Progenitor cell of endocrine pancreas (in vitro differentiated cells): ENCODE data around the gene ASTE1. TPM values are rescaled to one million over a fixed set of nuclear protein-coding genes. Genes with fewer than 3 reads are reported as not detected.
"Not testable (repeated sequence)": the region's sequence is repeated elsewhere in the genome, so short reads cannot be mapped to it uniquely, and the experiment has no call there.

Source experiments
- DNase-seq: peaks from one replicate; pipeline ENCODE4 v3.0.0; 2021; ENCODE audit warnings: low spot score; ENCODE audit not compliant: unreplicated experiment
- H3K27ac Mint-ChIP-seq: 2 replicates; pipeline ENCODE4 v1.8.0; 2021; ENCODE audit warnings: mild to moderate bottlenecking, moderate library complexity, mixed read lengths
- H3K27me3 Mint-ChIP-seq: 2 replicates; pipeline ENCODE4 v1.8.0; 2021; ENCODE audit warnings: mixed read lengths
- H3K36me3 Mint-ChIP-seq: 2 replicates; pipeline ENCODE4 v1.8.0; 2022; ENCODE audit warnings: mixed read lengths; ENCODE audit not compliant: insufficient read depth
- H3K4me1 Mint-ChIP-seq: 2 replicates; pipeline ENCODE4 v1.8.0; 2021; ENCODE audit warnings: low read depth, mixed read lengths
- H3K4me3 Mint-ChIP-seq: 2 replicates; pipeline ENCODE4 v1.8.0; 2021; ENCODE audit warnings: low read depth, mild to moderate bottlenecking, moderate library complexity, mixed read lengths
- H3K9me3 Mint-ChIP-seq: 2 replicates; pipeline ENCODE4 v1.8.0; 2021; ENCODE audit warnings: low read depth, mixed read lengths
- total RNA-seq: library from RNA; stranded (reverse); gene quantifications from 2 replicates; pipeline ENCODE4 v1.2.1, GENCODE V29; 2021
- TF ChIP-seq, protein P1 (sequence below): fragments of 200-600 bp; sonication (generic); IDR thresholded peaks from one replicate; pipeline ENCODE4 v1.5.0; 2021; ENCODE audit warnings: antibody characterized with exemption, mild to moderate bottlenecking; ENCODE audit not compliant: unreplicated experiment

The ASTE1 gene
- total RNA-seq, 1 donor from 2014 or later, result 8.6 TPM

DNA sequence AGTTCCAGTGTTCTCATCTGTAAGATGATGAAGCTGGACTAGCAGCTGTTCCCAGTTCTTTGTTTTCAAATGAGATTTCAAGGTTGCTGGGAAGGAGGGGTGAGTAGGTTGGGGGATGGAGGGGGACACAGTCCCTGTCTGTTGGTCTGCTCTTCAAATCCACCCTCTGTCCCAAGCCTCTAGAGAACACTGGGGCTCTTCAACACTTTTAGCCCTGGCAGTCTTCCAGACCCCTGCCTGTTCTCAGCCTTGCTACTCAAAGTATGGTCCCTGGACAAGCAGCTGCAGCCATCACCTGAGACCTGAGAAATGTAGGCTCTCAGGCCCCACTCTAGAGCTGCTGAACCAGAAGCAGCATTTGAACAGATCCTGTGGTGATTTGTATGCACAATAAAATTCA lies 41.4 kb upstream of the ASTE1 start:
- Mint-ChIP-seq H3K27ac (no peak overlapping the region), H3K4me3 (no peak overlapping the region), H3K27me3 (no peaks in the 10 kb centered on the region), H3K36me3 (no peaks in the 10 kb centered on the region), H3K9me3 (no peaks in the 10 kb centered on the region), H3K4me1 (no peaks in the 10 kb centered on the region)
- no peak for DNase-seq
- TF ChIP-seq, protein P1, sequence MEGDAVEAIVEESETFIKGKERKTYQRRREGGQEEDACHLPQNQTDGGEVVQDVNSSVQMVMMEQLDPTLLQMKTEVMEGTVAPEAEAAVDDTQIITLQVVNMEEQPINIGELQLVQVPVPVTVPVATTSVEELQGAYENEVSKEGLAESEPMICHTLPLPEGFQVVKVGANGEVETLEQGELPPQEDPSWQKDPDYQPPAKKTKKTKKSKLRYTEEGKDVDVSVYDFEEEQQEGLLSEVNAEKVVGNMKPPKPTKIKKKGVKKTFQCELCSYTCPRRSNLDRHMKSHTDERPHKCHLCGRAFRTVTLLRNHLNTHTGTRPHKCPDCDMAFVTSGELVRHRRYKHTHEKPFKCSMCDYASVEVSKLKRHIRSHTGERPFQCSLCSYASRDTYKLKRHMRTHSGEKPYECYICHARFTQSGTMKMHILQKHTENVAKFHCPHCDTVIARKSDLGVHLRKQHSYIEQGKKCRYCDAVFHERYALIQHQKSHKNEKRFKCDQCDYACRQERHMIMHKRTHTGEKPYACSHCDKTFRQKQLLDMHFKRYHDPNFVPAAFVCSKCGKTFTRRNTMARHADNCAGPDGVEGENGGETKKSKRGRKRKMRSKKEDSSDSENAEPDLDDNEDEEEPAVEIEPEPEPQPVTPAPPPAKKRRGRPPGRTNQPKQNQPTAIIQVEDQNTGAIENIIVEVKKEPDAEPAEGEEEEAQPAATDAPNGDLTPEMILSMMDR, result no peak

DNA sequence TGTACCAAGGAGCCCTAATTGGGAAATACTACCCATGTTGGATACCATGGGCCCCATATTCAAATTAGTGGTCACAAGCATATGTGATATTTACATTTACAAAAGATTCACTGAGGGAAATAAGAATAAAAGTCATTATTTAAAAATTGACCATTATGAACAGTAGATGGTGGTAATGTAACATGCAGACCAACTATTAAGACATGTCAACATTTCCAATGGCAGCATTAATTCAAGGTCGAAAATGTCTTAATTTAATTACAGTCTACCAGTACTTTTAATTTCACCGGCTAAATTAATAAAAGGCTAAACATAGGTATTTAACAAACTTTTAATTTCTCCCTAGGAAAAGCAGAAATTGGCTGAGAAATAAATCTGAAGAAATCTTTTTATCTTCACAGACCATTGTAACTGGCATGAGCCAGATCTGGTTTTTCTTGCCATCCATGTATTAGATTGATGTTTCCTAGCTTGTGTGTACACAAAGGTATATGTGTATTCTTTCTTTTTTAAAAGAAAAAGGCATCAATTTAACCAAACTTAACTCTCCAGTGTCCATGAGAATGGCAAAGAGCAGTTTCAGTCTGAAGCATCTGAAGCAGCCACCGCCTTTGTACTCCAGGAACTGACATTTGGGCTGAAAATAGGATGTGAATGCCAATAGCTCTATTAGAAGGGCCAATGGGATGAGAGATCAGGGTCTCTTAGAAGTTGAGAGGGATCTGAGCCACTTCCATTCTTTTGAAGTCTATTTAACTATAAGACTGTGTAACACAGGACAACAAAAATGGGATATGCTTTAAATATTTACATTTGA lies 26.6 kb upstream of the ASTE1 start:
- Mint-ChIP-seq H3K4me1 (no peaks in the 10 kb centered on the region), H3K36me3 (peaks cover 3% of the 10 kb centered on the region), H3K9me3 (no peaks in the 10 kb centered on the region), H3K27ac (no peak overlapping the region), H3K27me3 (no peaks in the 10 kb centered on the region), H3K4me3 (no peak overlapping the region)
- TF ChIP-seq, protein P1, result no peak
- DNase-seq, result no peak

DNA sequence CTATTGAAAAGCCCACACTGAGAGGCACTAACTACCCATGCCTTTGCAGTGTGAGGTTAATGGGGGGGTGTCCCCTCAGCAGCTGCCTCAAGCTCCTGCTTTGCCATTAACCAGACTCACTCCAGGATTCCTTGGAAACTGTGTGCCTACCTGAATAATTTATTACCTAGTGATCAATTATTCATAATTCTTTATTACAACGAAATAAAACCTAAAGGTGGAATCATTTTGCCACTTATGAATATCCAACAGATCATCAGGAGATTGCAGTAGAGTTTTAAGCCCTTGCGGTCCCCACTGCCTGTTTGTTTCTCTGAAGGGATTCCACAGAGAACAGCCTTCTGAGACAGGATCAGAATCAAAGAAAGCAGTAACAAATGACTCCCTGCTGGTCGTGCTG lies 23.4 kb upstream of the ASTE1 start:
- Mint-ChIP-seq H3K4me1 (no peaks in the 10 kb centered on the region), H3K27me3 (no peaks in the 10 kb centered on the region), H3K9me3 (peaks cover 5% of the 10 kb centered on the region), H3K36me3 (peaks cover 9% of the 10 kb centered on the region), H3K27ac (no peak overlapping the region), H3K4me3 (no peak overlapping the region)
- no peak for DNase-seq
- TF ChIP-seq, protein P1, result no peak

DNA sequence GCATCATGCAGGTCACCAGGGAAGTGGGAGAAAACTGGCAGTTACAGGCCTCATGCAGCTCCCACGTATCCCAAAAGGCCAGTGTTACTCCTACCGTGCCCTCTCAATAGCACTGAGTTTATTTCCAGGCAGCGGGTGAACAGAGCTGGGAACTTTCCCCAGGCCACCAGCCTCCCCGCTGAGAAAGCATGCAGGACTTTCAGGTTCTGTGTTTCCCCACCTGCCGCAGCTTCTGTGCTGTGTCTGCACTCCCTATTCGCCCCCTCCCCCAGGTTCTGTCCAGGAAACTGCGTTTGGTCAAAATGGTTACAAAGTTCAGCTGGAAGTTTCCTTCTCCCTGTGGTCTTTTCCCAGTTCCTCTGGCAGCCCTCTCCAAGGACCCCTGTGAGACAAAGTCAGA lies 21.4 kb upstream of the ASTE1 start:
- Mint-ChIP-seq H3K36me3 (peaks cover 19% of the 10 kb centered on the region), H3K27me3 (no peaks in the 10 kb centered on the region), H3K4me1 (no peaks in the 10 kb centered on the region), H3K27ac (peak overlapping the region; percentile 11), H3K9me3 (peaks cover 22% of the 10 kb centered on the region), H3K4me3 (no peak overlapping the region)
- TF ChIP-seq, protein P1, result no peak
- DNase-seq, result no peak

- H3K27ac Mint-ChIP-seq, result no peak overlapping the region
- H3K27me3 Mint-ChIP-seq, result no peaks in the 10 kb centered on the region
- no peaks in the 10 kb centered on the region for H3K4me1 Mint-ChIP-seq
- peaks cover 22% of the 10 kb centered on the region for H3K9me3 Mint-ChIP-seq
- TF ChIP-seq, protein P1, result no peak
- DNase-seq, result no peak
- H3K4me3 Mint-ChIP-seq, result no peak overlapping the region
- peaks cover 21% of the 10 kb centered on the region for H3K36me3 Mint-ChIP-seq
These were observed 21.0 kb upstream of the ASTE1 start for GRCh38 chr3:131047582-131047981.

DNA sequence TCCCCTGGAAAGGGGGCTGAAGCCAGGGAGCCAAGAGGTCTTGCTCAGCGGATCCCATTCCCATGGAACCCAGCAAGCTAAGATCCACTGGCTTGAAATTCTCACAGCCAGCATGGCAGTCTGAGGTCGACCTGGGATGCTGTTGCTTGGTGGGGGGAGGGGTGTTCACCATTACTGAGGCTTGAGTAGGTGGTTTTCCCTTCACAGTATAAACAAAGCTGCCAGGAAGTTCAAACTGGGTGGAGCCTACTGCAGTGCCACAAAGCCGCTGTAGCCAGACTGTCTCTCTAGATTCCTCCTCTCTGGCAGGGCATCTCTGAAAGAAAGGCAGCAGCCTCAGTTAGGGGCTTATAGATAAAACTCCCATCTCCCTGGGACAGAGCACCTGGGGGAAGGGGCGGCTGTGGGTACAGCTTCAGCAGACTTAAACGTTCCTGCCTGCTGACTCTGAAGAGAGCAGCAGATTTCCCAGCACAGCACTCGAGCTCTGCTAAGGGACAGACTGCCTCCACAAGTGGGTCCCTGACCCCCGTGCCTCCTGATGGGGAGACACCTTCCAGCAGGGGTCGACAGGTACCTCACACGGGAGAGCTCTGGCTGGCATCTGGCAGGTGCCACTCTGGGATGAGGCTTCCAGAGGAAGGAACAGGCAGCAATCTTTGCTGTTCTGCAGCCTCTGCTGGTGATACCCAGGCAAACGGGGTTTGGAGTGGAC lies 15.8 kb upstream of the ASTE1 start:
- not testable (repeated sequence) for H3K27ac Mint-ChIP-seq, DNase-seq, H3K27me3 Mint-ChIP-seq, H3K4me1 Mint-ChIP-seq, H3K4me3 Mint-ChIP-seq
- H3K9me3 Mint-ChIP-seq, result peaks cover 27% of the 10 kb centered on the region
- H3K36me3 Mint-ChIP-seq, result peaks cover 25% of the 10 kb centered on the region
